ENCODE data around the gene ARHGAP29.

Gene ARHGAP29

DNA sequence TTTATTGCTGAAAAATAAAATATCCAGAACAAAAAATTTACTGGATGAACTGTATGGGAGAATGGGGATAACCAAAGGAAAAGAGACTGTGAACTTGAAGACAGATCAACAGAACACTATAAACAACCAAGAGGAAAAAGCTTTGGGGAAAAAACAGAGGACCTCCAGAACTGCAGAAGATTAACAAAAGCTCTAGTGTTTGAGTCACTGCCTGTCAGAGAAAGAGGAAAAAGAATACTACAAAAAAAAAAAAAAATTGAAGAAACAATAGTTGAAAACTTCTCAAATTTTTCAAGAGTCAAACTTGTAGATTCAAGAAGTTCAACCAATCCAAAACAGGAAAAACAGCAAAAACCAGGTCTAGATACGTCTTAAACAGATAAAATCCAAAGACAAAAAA is 44.3 kb downstream of the ARHGAP29 start:
- Histone ChIP-seq H3K18ac (ENCODE audit: low read length) (no peak overlapping the region), H4K12ac (ENCODE audit: low read depth, low read length) (no peak overlapping the region), H2BK12ac (ENCODE audit: low read length) (no peak overlapping the region), H3K9me3 (ENCODE audit: insufficient read depth, low read depth, low read length) (no peaks in the 10 kb centered on the region), H3K27ac (ENCODE audit: low read depth, low read length) (no peak overlapping the region), H2BK120ac (ENCODE audit: insufficient read depth, low read length, poor library complexity) (no peak overlapping the region), H3K36me3 (ENCODE audit: control insufficient read depth in 1 of 2, insufficient read depth in 2 of 2, low read length in 2 of 2) (peaks cover 2 to 11% of the 10 kb centered on the region in 2 experiments), H3K27me3 (ENCODE audit: insufficient read depth, low read length) (no peaks in the 10 kb centered on the region), H4K91ac (ENCODE audit: low read depth, low read length) (no peak overlapping the region), H4K8ac (ENCODE audit: low read depth, low read length) (no peak overlapping the region), H3K79me1 (ENCODE audit: low read length) (no peaks in the 10 kb centered on the region), H2AK5ac (ENCODE audit: low read length) (no peak overlapping the region), H3K4ac (ENCODE audit: low read depth, low read length) (no peak overlapping the region), H2AFZ (ENCODE audit: insufficient read depth, low read length, poor library complexity) (no peak overlapping the region), H3K79me2 (ENCODE audit: control insufficient read depth, insufficient read depth, low read length, poor library complexity) (peaks cover 2% of the 10 kb centered on the region), H3K4me1 (ENCODE audit: control insufficient read depth in 1 of 2, insufficient read depth in 2 of 2, low read length in 2 of 2) (peaks cover 0 to 3% of the 10 kb centered on the region in 2 experiments), H3K4me3 (ENCODE audit: low read depth, low read length) (no peak overlapping the region), H3K14ac (ENCODE audit: low read length) (no peak overlapping the region), H3K9ac (ENCODE audit: low read length) (no peak overlapping the region), H2BK5ac (ENCODE audit: low read depth, low read length, poor library complexity) (no peak overlapping the region), H3K23ac (ENCODE audit: low read length) (no peak overlapping the region), H3K4me2 (ENCODE audit: low read length) (no peak overlapping the region)
- peak in 1 of 2 donors; percentile 29 for DNase-seq
- no CpG with 5 or more reads among the region's 1 CpG for WGBS (ENCODE audit: extremely low coverage, insufficient coverage, insufficient read length)

DNA sequence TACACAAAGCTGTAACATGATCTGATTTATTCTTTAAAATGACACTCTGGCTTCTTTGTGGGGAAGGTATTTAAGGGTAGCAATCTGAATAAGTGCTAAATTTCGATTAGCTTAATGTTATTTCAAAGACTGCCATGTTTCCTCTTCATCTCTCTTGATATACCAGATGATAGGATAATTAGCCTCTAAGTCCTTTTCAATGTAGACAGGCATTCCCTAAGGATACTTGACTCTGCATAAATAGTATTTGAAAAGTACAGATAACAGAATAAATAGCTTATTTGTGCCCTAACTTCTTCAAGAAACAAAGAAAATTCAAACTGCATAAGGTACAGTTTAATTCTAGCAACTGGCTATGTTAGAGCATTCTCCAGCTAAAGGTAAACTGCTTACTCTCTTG is 46.2 kb downstream of the ARHGAP29 start:
- Histone ChIP-seq H3K18ac (ENCODE audit: low read length) (no peak overlapping the region), H2BK12ac (ENCODE audit: low read length) (no peak overlapping the region), H3K9me3 (ENCODE audit: insufficient read depth, low read depth, low read length) (no peaks in the 10 kb centered on the region), H3K4me3 (ENCODE audit: low read depth, low read length) (no peak overlapping the region), H3K4ac (ENCODE audit: low read depth, low read length) (no peak overlapping the region), H4K12ac (ENCODE audit: low read depth, low read length) (no peak overlapping the region), H3K9ac (ENCODE audit: low read length) (no peak overlapping the region), H2AFZ (ENCODE audit: insufficient read depth, low read length, poor library complexity) (no peak overlapping the region), H3K79me2 (ENCODE audit: control insufficient read depth, insufficient read depth, low read length, poor library complexity) (peaks cover 2% of the 10 kb centered on the region), H3K27me3 (ENCODE audit: insufficient read depth, low read length) (no peaks in the 10 kb centered on the region), H4K91ac (ENCODE audit: low read depth, low read length) (no peak overlapping the region), H4K8ac (ENCODE audit: low read depth, low read length) (no peak overlapping the region), H3K36me3 (ENCODE audit: control insufficient read depth in 1 of 2, insufficient read depth in 2 of 2, low read length in 2 of 2) (peaks cover 0 to 14% of the 10 kb centered on the region in 2 experiments), H3K4me2 (ENCODE audit: low read length) (no peak overlapping the region), H2BK120ac (ENCODE audit: insufficient read depth, low read length, poor library complexity) (no peak overlapping the region), H2AK5ac (ENCODE audit: low read length) (no peak overlapping the region), H3K79me1 (ENCODE audit: low read length) (no peaks in the 10 kb centered on the region), H3K23ac (ENCODE audit: low read length) (no peak overlapping the region), H3K14ac (ENCODE audit: low read length) (no peak overlapping the region), H3K4me1 (ENCODE audit: control insufficient read depth in 1 of 2, insufficient read depth in 2 of 2, low read length in 2 of 2) (peaks cover 0 to 3% of the 10 kb centered on the region in 2 experiments), H2BK5ac (ENCODE audit: low read depth, low read length, poor library complexity) (no peak overlapping the region), H3K27ac (ENCODE audit: low read depth, low read length) (no peak overlapping the region)
- DNase-seq = no peak
- WGBS (ENCODE audit: extremely low coverage, insufficient coverage, insufficient read length) = no CpG with 5 or more reads among the region's 1 CpG

DNA sequence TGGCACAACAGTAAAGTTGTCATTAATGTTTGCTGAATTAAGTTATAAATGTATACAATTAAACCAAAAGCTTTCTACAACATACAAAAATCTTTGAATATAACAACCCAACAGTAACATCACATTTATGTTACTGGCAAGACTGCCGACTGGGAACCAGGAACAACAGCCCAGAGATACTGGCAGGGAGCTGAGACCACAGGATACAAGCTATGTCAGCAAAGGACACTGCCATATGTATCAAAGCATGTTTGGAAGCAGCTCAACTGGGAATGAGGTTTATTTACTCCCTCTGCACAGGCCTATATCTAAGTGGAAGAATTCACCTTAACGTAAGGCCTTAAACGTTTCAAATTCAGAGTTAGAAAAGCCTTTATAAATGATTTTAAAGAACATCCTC is 50.4 kb downstream of the ARHGAP29 start:
- Histone ChIP-seq H3K4me2 (ENCODE audit: low read length) (no peak overlapping the region), H2BK12ac (ENCODE audit: low read length) (no peak overlapping the region), H2AFZ (ENCODE audit: insufficient read depth, low read length, poor library complexity) (no peak overlapping the region), H3K4me1 (ENCODE audit: control insufficient read depth in 1 of 2, insufficient read depth in 2 of 2, low read length in 2 of 2) (no peaks in the 10 kb centered on the region), H3K4ac (ENCODE audit: low read depth, low read length) (no peak overlapping the region), H3K27ac (ENCODE audit: low read depth, low read length) (no peak overlapping the region), H4K91ac (ENCODE audit: low read depth, low read length) (no peak overlapping the region), H3K14ac (ENCODE audit: low read length) (no peak overlapping the region), H3K9me3 (ENCODE audit: insufficient read depth, low read depth, low read length) (no peaks in the 10 kb centered on the region), H2AK5ac (ENCODE audit: low read length) (no peak overlapping the region), H3K9ac (ENCODE audit: low read length) (no peak overlapping the region), H2BK120ac (ENCODE audit: insufficient read depth, low read length, poor library complexity) (no peak overlapping the region), H4K12ac (ENCODE audit: low read depth, low read length) (no peak overlapping the region), H3K23ac (ENCODE audit: low read length) (no peak overlapping the region), H4K8ac (ENCODE audit: low read depth, low read length) (no peak overlapping the region), H3K27me3 (ENCODE audit: insufficient read depth, low read length) (no peaks in the 10 kb centered on the region), H3K18ac (ENCODE audit: low read length) (no peak overlapping the region), H2BK5ac (ENCODE audit: low read depth, low read length, poor library complexity) (no peak overlapping the region), H3K36me3 (ENCODE audit: control insufficient read depth in 1 of 2, insufficient read depth in 2 of 2, low read length in 2 of 2) (peaks cover 4 to 16% of the 10 kb centered on the region in 2 experiments), H3K4me3 (ENCODE audit: low read depth, low read length) (no peak overlapping the region), H3K79me1 (ENCODE audit: low read length) (no peaks in the 10 kb centered on the region), H3K79me2 (ENCODE audit: control insufficient read depth, insufficient read depth, low read length, poor library complexity) (no peaks in the 10 kb centered on the region)
- no peak for DNase-seq
- WGBS (ENCODE audit: extremely low coverage, insufficient coverage, insufficient read length) = no CpG with 5 or more reads among the region's 3 CpGs

DNA sequence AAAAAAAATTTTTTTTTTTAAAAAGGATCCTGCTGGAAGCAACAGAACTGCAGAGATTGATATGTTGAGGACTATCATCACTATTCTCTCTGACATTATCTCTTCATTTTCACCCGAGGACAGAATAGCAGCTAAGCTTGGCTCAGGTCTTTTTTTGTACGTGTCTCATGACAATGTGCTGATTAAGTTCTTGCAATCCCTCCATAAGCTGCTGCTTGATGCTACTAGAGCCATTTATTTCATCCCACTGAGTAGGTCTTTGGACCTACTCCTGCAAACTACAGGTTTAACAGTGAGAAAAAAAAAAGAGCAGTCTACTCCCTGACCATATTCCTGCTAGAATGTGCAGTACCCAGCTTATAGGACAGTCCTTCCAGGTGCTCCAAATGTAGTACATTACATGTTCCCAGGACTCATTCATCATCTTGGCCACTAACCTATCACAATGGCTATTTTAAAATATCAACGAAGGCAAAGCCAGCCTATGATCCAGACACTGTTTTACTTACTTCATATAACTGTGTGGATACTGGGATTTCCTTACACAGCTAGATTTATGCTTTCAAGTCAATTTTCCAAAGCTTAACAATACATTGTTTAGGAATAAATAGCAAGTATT is 54.1 kb downstream of the ARHGAP29 start:
- WGBS (ENCODE audit: extremely low coverage, insufficient coverage, insufficient read length) = no CpG with 5 or more reads among the region's 3 CpGs
- Histone ChIP-seq H3K23ac (ENCODE audit: low read length) (no peak overlapping the region), H3K4me3 (ENCODE audit: low read depth, low read length) (no peak overlapping the region), H3K4ac (ENCODE audit: low read depth, low read length) (no peak overlapping the region), H3K14ac (ENCODE audit: low read length) (no peak overlapping the region), H4K91ac (ENCODE audit: low read depth, low read length) (no peak overlapping the region), H2AK5ac (ENCODE audit: low read length) (no peak overlapping the region), H3K27ac (ENCODE audit: low read depth, low read length) (peak overlapping the region; percentile 19), H2BK5ac (ENCODE audit: low read depth, low read length, poor library complexity) (no peak overlapping the region), H3K79me2 (ENCODE audit: control insufficient read depth, insufficient read depth, low read length, poor library complexity) (no peaks in the 10 kb centered on the region), H4K12ac (ENCODE audit: low read depth, low read length) (no peak overlapping the region), H3K36me3 (ENCODE audit: control insufficient read depth in 1 of 2, insufficient read depth in 2 of 2, low read length in 2 of 2) (peaks cover 13 to 32% of the 10 kb centered on the region in 2 experiments), H2AFZ (ENCODE audit: insufficient read depth, low read length, poor library complexity) (no peak overlapping the region), H2BK12ac (ENCODE audit: low read length) (no peak overlapping the region), H3K27me3 (ENCODE audit: insufficient read depth, low read length) (no peaks in the 10 kb centered on the region), H3K4me1 (ENCODE audit: control insufficient read depth in 1 of 2, insufficient read depth in 2 of 2, low read length in 2 of 2) (no peaks in the 10 kb centered on the region), H2BK120ac (ENCODE audit: insufficient read depth, low read length, poor library complexity) (no peak overlapping the region), H3K9ac (ENCODE audit: low read length) (no peak overlapping the region), H3K4me2 (ENCODE audit: low read length) (no peak overlapping the region), H3K79me1 (ENCODE audit: low read length) (peaks cover 3% of the 10 kb centered on the region), H3K18ac (ENCODE audit: low read length) (no peak overlapping the region), H4K8ac (ENCODE audit: low read depth, low read length) (no peak overlapping the region), H3K9me3 (ENCODE audit: insufficient read depth, low read depth, low read length) (no peaks in the 10 kb centered on the region)
- no peak for DNase-seq
